Measurements from ENCODE around the gene HBA2.
"Not testable (repeated sequence)": the region's sequence is repeated elsewhere in the genome, so short reads cannot be mapped to it uniquely, and the experiment has no call there.

Gene HBA2

DNA sequence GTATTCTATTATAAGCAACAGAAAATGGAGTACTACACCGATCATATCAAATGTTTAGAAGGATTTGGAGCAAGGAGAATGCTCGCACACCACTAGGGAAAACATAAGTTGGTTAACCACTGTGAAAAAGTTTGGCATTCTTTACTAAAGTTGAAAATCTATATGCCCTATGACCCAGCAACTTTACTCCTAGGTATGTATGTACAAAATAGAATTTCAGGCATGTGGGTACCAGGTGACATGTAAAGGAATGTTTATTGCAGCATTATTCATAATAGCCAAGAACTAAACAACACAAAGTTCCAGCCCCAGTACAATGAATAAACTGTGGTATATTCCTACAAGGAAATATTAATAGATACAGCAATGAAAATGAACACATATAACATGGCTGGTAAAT is 26.0 kb upstream of the HBA2 start:
- Histone ChIP-seq H2AFZ (ENCODE audit: low read depth, low read length, severe bottlenecking) (no peak overlapping the region), H3K9ac (ENCODE audit: low read length) (no peak overlapping the region), H3K27ac (ENCODE audit: low read depth, low read length) (no peak overlapping the region), H3K9me2 (replicated peaks; ENCODE audit: insufficient read depth, low read length) (no peaks in the 10 kb centered on the region), H3K36me3 (ENCODE audit: low read length) (no peaks in the 10 kb centered on the region), H3F3A (ENCODE audit: insufficient read depth) (0 out of 2 replicates have a peak, but pooled peaks cover 5% of the 10 kb centered on the region), H3K4me3 (ENCODE audit: insufficient read depth, low read length, poor library complexity, severe bottlenecking) (no peak overlapping the region), H3K79me2 (ENCODE audit: insufficient read depth, low read length) (no peaks in the 10 kb centered on the region), H3K9me3 (ENCODE audit: insufficient read depth, low read length) (no peaks in the 10 kb centered on the region), H4K20me1 (ENCODE audit: low read depth, low read length) (no peaks in the 10 kb centered on the region), H3K27me3 (ENCODE audit: low read length) (no peaks in the 10 kb centered on the region), H3K4me2 (ENCODE audit: low read depth, low read length, poor library complexity, severe bottlenecking) (no peak overlapping the region)
- TF ChIP-seq EZH2phosphoT487 (conservative IDR thresholded peaks at IDR 0.05; ENCODE audit: low read length), result no peak
- TF ChIP-seq, protein P1, sequence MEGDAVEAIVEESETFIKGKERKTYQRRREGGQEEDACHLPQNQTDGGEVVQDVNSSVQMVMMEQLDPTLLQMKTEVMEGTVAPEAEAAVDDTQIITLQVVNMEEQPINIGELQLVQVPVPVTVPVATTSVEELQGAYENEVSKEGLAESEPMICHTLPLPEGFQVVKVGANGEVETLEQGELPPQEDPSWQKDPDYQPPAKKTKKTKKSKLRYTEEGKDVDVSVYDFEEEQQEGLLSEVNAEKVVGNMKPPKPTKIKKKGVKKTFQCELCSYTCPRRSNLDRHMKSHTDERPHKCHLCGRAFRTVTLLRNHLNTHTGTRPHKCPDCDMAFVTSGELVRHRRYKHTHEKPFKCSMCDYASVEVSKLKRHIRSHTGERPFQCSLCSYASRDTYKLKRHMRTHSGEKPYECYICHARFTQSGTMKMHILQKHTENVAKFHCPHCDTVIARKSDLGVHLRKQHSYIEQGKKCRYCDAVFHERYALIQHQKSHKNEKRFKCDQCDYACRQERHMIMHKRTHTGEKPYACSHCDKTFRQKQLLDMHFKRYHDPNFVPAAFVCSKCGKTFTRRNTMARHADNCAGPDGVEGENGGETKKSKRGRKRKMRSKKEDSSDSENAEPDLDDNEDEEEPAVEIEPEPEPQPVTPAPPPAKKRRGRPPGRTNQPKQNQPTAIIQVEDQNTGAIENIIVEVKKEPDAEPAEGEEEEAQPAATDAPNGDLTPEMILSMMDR (IDR thresholded peaks at IDR 0.05; ENCODE audit: insufficient read depth, low read length, poor library complexity, severe bottlenecking), result no peak

DNA sequence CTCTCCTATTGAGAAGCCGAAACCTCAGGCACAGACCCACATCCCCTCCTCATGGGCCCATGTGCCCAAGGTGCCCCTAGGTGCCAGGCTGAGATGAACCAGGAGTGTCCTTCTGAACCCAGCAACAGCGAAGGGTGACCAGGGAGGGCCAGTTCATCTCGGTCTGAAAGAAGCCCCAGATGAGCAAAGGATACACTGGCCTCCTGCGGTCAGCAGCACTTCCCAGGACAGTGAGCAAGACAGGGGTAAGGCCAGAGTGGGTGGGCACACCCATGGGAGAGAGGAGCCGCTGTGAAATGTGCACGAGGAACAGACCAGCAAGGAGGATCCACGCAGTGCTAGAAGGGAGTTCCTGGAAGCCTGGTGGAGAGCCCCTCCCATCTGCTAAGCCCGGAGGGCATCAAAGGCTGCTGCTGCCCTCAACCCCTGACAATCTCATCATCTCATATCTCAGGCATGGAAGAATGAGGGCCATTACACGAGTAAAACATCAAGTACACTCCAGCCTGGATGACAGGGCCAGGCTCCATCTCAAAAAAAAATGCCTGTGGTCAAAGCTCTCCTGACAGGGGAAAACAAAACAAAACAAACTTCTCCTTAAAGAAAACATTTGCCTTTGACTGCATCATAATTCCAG is 23.5 kb upstream of the HBA2 start:
- H3K79me2 ChIP-seq (ENCODE audit: insufficient read depth, low read length), result no peaks in the 10 kb centered on the region
- H4K20me1 ChIP-seq (ENCODE audit: low read depth, low read length), result no peaks in the 10 kb centered on the region
- no peak overlapping the region for H3K4me3 ChIP-seq (ENCODE audit: insufficient read depth, low read length, poor library complexity, severe bottlenecking)
- H3K9me3 ChIP-seq (ENCODE audit: insufficient read depth, low read length), result no peaks in the 10 kb centered on the region
- 0 out of 2 replicates have a peak, but pooled peaks cover 5% of the 10 kb centered on the region for H3F3A ChIP-seq (ENCODE audit: insufficient read depth)
- no peak overlapping the region for H3K4me2 ChIP-seq (ENCODE audit: low read depth, low read length, poor library complexity, severe bottlenecking)
- H3K9ac ChIP-seq (ENCODE audit: low read length), result no peak overlapping the region
- TF ChIP-seq, protein P1 (IDR thresholded peaks at IDR 0.05; ENCODE audit: insufficient read depth, low read length, poor library complexity, severe bottlenecking), result no peak
- no peak for TF ChIP-seq EZH2phosphoT487 (conservative IDR thresholded peaks at IDR 0.05; ENCODE audit: low read length)
- no peaks in the 10 kb centered on the region for H3K9me2 ChIP-seq (replicated peaks; ENCODE audit: insufficient read depth, low read length)
- H3K27ac ChIP-seq (ENCODE audit: low read depth, low read length), result no peak overlapping the region
- no peaks in the 10 kb centered on the region for H3K36me3 ChIP-seq (ENCODE audit: low read length)
- no peak overlapping the region for H2AFZ ChIP-seq (ENCODE audit: low read depth, low read length, severe bottlenecking)
- H3K27me3 ChIP-seq (ENCODE audit: low read length), result no peaks in the 10 kb centered on the region

DNA sequence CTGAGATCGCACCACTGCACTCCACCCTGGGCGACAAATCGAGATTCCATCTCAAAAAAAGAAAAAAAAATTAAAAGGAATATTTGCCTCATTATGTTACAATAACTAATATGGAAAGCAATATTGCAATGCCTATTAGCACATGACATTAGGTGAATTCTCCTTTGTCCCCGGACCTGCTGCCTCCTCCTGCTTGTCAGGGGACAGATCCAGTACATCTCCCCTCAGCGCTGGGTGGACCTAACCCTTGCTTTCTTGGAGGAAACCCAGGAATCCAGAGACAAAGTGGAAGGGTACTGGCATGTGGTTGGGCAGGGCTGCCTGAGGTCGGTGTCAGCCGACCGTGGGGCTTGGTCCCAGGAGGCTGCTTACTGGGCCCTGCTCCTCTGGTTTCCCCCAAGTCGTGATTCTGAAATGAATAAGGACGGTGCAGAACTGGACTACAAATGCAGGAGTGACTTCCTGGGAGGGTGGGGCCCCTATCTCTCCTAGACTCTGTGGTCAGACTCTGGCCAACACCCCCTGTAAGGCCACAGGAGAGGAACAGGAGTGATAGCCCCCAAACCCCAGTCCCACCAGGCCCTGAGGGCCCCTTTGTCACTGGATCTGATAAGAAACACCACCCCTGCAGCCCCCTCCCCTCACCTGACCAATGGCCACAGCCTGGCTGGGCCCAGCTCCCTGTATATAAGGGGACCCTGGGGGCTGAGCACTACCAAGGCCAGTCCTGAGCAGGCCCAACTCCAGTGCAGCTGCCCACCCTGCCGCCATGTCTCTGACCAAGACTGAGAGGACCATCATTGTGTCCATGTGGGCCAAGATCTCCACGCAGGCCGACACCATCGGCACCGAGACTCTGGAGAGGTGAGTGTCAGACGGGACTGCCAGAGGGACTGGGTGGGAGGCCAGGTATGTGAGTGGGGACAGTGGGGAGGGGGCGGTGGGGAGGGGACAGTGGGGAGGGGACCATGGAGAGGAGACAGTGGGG is 20.2 kb upstream of the HBA2 start, which contains the start of gene HBZ:
HBZ (plus strand) TSS at position 504 of the 988 bp plus-strand sequence; CDS start at position 770, 266 bp downstream.
- no peaks in the 10 kb centered on the region for H3K9me3 ChIP-seq (ENCODE audit: insufficient read depth, low read length)
- no peaks in the 10 kb centered on the region for H3K79me2 ChIP-seq (ENCODE audit: insufficient read depth, low read length)
- H3K36me3 ChIP-seq (ENCODE audit: low read length), result no peaks in the 10 kb centered on the region
- 0 out of 2 replicates have a peak, but pooled peaks cover 5% of the 10 kb centered on the region for H3F3A ChIP-seq (ENCODE audit: insufficient read depth)
- no peak within 1 kb of the TSS for H3K4me2 ChIP-seq (ENCODE audit: low read depth, low read length, poor library complexity, severe bottlenecking)
- no peak within 1 kb of the TSS for H3K4me3 ChIP-seq (ENCODE audit: insufficient read depth, low read length, poor library complexity, severe bottlenecking)
- H3K9ac ChIP-seq (ENCODE audit: low read length), result no peak within 1 kb of the TSS
- no peaks in the 10 kb centered on the region for H4K20me1 ChIP-seq (ENCODE audit: low read depth, low read length)
- TF ChIP-seq, protein P1 (IDR thresholded peaks at IDR 0.05; ENCODE audit: insufficient read depth, low read length, poor library complexity, severe bottlenecking), result no peak
- TF ChIP-seq EZH2phosphoT487 (conservative IDR thresholded peaks at IDR 0.05; ENCODE audit: low read length), result no peak
- H3K27me3 ChIP-seq (ENCODE audit: low read length), result no peaks in the 10 kb centered on the region
- H3K9me2 ChIP-seq (replicated peaks; ENCODE audit: insufficient read depth, low read length), result no peaks in the 10 kb centered on the region
- no peak within 1 kb of the TSS for H2AFZ ChIP-seq (ENCODE audit: low read depth, low read length, severe bottlenecking)
- H3K27ac ChIP-seq (ENCODE audit: low read depth, low read length), result no peak within 1 kb of the TSS

DNA sequence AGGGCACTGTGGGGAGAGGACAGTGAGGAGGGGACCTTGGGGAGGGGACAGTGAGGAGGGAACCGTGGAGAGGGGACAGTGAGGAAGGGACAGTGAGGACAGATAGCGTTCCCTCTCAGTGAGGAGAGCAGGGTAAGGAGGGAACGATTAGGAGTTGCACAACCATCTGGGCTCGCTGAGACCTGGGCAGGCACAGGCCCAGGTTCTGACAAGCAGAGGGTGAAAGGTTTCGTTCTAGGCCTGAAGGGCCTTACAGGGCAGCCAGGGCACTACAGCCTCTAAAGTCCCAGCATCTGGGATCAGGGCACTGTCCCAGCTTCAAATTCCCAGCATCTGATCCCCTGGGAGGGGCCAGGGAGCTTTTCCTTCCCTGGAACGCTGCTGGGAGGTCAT is 19.6 kb upstream of the HBA2 start:
- H3F3A ChIP-seq (ENCODE audit: insufficient read depth); H2AFZ ChIP-seq (ENCODE audit: low read depth, low read length, severe bottlenecking); H3K36me3 ChIP-seq (ENCODE audit: low read length); H3K9me2 ChIP-seq (replicated peaks; ENCODE audit: insufficient read depth, low read length); H3K9me3 ChIP-seq (ENCODE audit: insufficient read depth, low read length); H3K9ac ChIP-seq (ENCODE audit: low read length); H3K27ac ChIP-seq (ENCODE audit: low read depth, low read length); H3K4me3 ChIP-seq (ENCODE audit: insufficient read depth, low read length, poor library complexity, severe bottlenecking); H3K4me2 ChIP-seq (ENCODE audit: low read depth, low read length, poor library complexity, severe bottlenecking); H4K20me1 ChIP-seq (ENCODE audit: low read depth, low read length); H3K27me3 ChIP-seq (ENCODE audit: low read length); H3K79me2 ChIP-seq (ENCODE audit: insufficient read depth, low read length): not testable (repeated sequence)

DNA sequence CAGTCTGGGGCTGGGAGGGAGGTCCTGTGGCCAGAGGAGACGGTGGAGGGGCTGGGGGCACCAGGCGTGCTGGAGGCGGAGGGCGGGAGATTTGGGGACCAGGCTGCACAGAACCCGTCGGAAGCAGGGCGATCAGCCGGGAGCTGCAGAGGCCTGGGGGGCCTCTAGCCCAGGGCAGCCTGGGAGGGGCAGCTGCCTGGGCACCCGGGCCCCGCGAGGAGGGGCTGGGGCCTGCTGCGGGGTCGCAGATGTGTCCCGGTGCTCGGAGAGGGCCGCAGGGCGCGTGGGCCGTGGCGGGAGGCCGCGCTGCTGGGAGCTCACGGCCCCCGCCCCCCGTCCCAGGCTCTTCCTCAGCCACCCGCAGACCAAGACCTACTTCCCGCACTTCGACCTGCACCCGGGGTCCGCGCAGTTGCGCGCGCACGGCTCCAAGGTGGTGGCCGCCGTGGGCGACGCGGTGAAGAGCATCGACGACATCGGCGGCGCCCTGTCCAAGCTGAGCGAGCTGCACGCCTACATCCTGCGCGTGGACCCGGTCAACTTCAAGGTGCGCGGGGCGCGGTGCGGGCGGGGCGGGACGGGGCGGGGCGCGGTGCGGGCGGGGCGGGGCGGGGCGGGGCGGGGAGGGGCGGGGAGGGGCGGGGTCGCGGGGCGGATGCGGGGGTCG is 19.0 kb upstream of the HBA2 start:
- not testable (repeated sequence) for H3F3A ChIP-seq (ENCODE audit: insufficient read depth); H3K36me3 ChIP-seq (ENCODE audit: low read length); H4K20me1 ChIP-seq (ENCODE audit: low read depth, low read length); H3K79me2 ChIP-seq (ENCODE audit: insufficient read depth, low read length); H3K9me2 ChIP-seq (replicated peaks; ENCODE audit: insufficient read depth, low read length); H3K27ac ChIP-seq (ENCODE audit: low read depth, low read length); H3K9ac ChIP-seq (ENCODE audit: low read length); H3K4me3 ChIP-seq (ENCODE audit: insufficient read depth, low read length, poor library complexity, severe bottlenecking); H3K9me3 ChIP-seq (ENCODE audit: insufficient read depth, low read length); H3K27me3 ChIP-seq (ENCODE audit: low read length); H2AFZ ChIP-seq (ENCODE audit: low read depth, low read length, severe bottlenecking); H3K4me2 ChIP-seq (ENCODE audit: low read depth, low read length, poor library complexity, severe bottlenecking)
